Ovary (tissue), 9 donors: ENCODE data around the gene SMAD5. TPM values are rescaled to one million over a fixed set of nuclear protein-coding genes. Genes with fewer than 3 reads are reported as not detected.

Experiments
- DNase-seq, 5 donors: peaks; one replicate each; pipeline ENCODE4 v3.0.0-alpha.2; 2019 to 2020
- H3K27ac ChIP-seq, 2 donors: fragments of 200-600 bp; one replicate each; pipeline versions ENCODE4 v1.5.1 to v1.8.0; 2019 to 2022
- H3K27me3 ChIP-seq: fragments of 200-600 bp; one replicate; pipeline ENCODE4 v1.8.0; 2022
- H3K36me3 ChIP-seq: fragments of 200-600 bp; sonication (generic); one replicate; pipeline ENCODE4 v1.5.1; 2019
- H3K4me1 ChIP-seq: one replicate; pipeline ENCODE4 v1.8.1; 2013; ENCODE audit warnings: mild to moderate bottlenecking, moderate library complexity; ENCODE audit not compliant: insufficient read depth
- H3K4me3 ChIP-seq: fragments of 200-600 bp; sonication (generic); one replicate; pipeline ENCODE4 v1.5.1; 2017
- H3K9me3 ChIP-seq, 2 donors: fragments of 200-600 bp in 1 of 2; sonication (generic) in 1 of 2; one replicate each; pipeline versions ENCODE4 v1.5.1 to v1.8.1; 2013 to 2019; ENCODE audit warnings: mild to moderate bottlenecking in 1 of 2, moderate library complexity in 1 of 2
- EP300 ChIP-seq: sonication (generic); formaldehyde crosslinking; IDR thresholded peaks from one replicate; pipeline ENCODE4 v1.6.1; 2017; ENCODE audit warnings: antibody characterized with exemption
- POLR2A ChIP-seq: fragments of 450-650 bp; IDR thresholded peaks from one replicate; pipeline ENCODE4 v1.6.1; 2017; ENCODE audit warnings: antibody characterized with exemption, mild to moderate bottlenecking, moderate library complexity
- WGBS, 3 donors: extraction: QIAGEN DNeasy Blood & Tissue Kit in 1 of 3; methylation state at CpG; one replicate each; pipeline versions ENCODE4 v1.1.5 to v1.1.7; 2013 to 2017; 5-methylcytosine and 5-hydroxymethylcytosine counted together
- intact Hi-C, 4 donors: fragments of 100-400 bp; cut with DNase I; formaldehyde crosslinking; loops; one replicate each; pipeline versions ENCODE4 v1.11.0 to v1.15.1; 2022 to 2023
- polyA plus RNA-seq, 2 donors: library from polyadenylated mRNA; stranded (reverse); fragments of 200-250 nt in 1 of 2; fragments of 350-450 nt in 1 of 2; fragmentation: Illumina TruSeq in 1 of 2; extraction: RNeasy Lipid Tissue Mini Kit (QIAGEN cat#74804) in 1 of 2; gene quantifications; one replicate each; pipeline ENCODE4 v1.2.3, GENCODE V29; 2013 to 2014
- total RNA-seq, 7 donors: library from RNA; depleted of rRNA in 2 of 7; stranded (reverse); fragments of >200 nt in 2 of 7; fragmentation: NEBNext Ultra II Directional in 3 of 7; extraction: Animal tissue kit (Norgen Biotek cat#: 25700) in 3 of 7; gene quantifications; one replicate each; pipeline versions ENCODE4 v1.1.0 to v1.2.4, GENCODE V29; 2016 to 2023
- TF ChIP-seq, protein P1 (sequence below), 3 donors: fragments of 450-650 bp in 2 of 3; fragments of 200-600 bp in 1 of 3; IDR thresholded peaks; one replicate each; pipeline versions ENCODE4 v1.5.1 to v1.8.0; 2016 to 2022; ENCODE audit warnings: antibody characterized with exemption in 3 of 3, mild to moderate bottlenecking in 1 of 3
- donor health status: DM: no; HTN: no; CAD: no; lungs with moderate emphysema.
- donor health status: DM: no; HTN: no; CAD: no.
- donor health status: Bipolar disorder and iron deficiency.
- donor health status: DM: yes; HTN: yes; CAD: no.
- donor health status: DM: no; HTN: no; CAD: no.
- donor health status: DM: yes; HTN: yes; CAD: no.

The SMAD5 gene
- total and polyA plus RNA-seq, 9 donors, result 20.3 to 130 (median 108) TPM

DNA sequence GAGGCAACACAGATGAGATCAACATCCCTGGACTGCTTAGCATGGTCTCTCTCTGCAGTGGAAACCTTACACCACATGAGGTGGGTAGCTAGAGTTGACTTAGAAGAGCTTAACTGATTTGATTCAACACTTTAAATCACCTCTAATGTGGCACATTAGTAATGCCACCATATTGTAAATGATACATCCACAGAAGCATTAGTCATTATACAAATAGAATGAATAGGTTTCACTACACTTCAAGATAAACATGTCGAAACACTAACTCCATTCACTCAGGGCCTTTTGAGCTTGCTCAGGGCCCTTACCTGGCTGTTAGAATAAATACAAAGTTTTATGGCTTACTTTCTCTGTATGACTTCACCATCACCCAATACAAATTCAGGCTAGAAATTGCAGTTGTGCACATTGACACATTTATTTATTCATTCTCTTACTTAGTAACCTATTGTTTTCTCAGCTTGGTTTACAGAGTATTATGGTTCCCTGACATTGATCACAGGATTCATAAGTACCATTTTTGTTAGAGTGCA, 9.3 kb upstream of the SMAD5 start:
- no peak for DNase-seq
- intact Hi-C loops, result no loop called here
- Histone ChIP-seq H3K27me3 (no peaks in the 10 kb centered on the region), H3K36me3 (no peaks in the 10 kb centered on the region), H3K4me3 (no peak overlapping the region), H3K27ac (no peak overlapping the region), H3K4me1 (no peaks in the 10 kb centered on the region), H3K9me3 (no peaks in the 10 kb centered on the region)
- 82 to 86% (median 85%) methylated on average over 1 of the region's 1 CpG for whole genome bisulfite sequencing, 3 donors
- TF ChIP-seq, protein P1, sequence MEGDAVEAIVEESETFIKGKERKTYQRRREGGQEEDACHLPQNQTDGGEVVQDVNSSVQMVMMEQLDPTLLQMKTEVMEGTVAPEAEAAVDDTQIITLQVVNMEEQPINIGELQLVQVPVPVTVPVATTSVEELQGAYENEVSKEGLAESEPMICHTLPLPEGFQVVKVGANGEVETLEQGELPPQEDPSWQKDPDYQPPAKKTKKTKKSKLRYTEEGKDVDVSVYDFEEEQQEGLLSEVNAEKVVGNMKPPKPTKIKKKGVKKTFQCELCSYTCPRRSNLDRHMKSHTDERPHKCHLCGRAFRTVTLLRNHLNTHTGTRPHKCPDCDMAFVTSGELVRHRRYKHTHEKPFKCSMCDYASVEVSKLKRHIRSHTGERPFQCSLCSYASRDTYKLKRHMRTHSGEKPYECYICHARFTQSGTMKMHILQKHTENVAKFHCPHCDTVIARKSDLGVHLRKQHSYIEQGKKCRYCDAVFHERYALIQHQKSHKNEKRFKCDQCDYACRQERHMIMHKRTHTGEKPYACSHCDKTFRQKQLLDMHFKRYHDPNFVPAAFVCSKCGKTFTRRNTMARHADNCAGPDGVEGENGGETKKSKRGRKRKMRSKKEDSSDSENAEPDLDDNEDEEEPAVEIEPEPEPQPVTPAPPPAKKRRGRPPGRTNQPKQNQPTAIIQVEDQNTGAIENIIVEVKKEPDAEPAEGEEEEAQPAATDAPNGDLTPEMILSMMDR (IDR thresholded peaks at IDR 0.05), result no peak

DNA sequence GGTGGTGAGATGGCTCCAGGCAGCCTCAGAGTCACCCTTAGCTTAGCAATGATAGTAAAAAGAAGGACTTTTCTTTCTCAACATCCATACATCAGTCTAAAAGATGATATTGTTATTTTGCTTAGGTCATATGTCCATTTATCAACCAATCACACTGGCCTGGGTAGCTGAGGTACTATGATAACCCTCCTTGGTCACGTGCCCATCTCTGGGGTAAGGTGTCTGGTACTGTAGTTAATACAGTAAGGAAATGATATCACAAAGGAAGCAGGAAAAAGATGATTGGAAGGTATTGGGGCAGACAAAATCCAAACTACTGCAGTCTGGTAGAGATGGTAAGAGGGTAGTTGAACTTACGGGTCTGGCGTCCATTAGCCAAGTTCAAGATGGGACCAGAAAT, 5.1 kb upstream of the SMAD5 start:
- TF ChIP-seq EP300, result no peak
- no peak for TF ChIP-seq POLR2A
- TF ChIP-seq, protein P1 (IDR thresholded peaks at IDR 0.05), result no peak
- Histone ChIP-seq H3K27ac (no peak overlapping the region), H3K9me3 (no peaks in the 10 kb centered on the region), H3K36me3 (no peaks in the 10 kb centered on the region), H3K27me3 (no peaks in the 10 kb centered on the region), H3K4me1 (no peaks in the 10 kb centered on the region), H3K4me3 (no peak overlapping the region)
- intact Hi-C loops, result no loop called here
- DNase-seq, result no peak
- WGBS, 3 donors, result 91 to 95% (median 92%) methylated on average over 3 of the region's 3 CpGs

DNA sequence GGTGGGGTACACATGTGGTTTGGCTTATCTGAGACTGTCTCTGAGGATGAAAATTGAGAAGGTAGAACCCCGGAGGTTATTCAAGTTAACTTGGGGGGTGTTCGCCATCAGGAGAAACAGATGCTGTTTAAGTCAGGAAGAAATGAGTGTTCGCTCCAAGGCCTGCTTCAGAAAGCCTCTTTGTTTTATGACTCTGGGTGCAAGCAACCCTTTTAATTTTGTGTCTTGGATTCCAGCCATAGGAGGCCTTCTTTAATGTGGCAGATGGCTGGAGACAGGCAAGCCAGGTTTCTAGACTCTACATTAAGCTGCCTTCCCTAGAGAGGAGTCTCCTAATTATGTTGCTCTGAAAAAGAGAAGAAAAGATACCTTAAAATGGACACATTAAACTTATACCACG, 4.2 kb upstream of the SMAD5 start:
- Histone ChIP-seq H3K27me3 (no peaks in the 10 kb centered on the region), H3K36me3 (no peaks in the 10 kb centered on the region), H3K9me3 (no peaks in the 10 kb centered on the region), H3K4me1 (no peaks in the 10 kb centered on the region), H3K27ac (no peak overlapping the region), H3K4me3 (no peak overlapping the region)
- TF ChIP-seq, protein P1 (IDR thresholded peaks at IDR 0.05), result no peak
- TF ChIP-seq POLR2A, result no peak
- TF ChIP-seq EP300, result no peak
- DNase-seq, result no peak
- WGBS, 3 donors, result 52 to 61% (median 60%) methylated on average over 4 of the region's 4 CpGs
- intact Hi-C loops, result no loop called here

DNA sequence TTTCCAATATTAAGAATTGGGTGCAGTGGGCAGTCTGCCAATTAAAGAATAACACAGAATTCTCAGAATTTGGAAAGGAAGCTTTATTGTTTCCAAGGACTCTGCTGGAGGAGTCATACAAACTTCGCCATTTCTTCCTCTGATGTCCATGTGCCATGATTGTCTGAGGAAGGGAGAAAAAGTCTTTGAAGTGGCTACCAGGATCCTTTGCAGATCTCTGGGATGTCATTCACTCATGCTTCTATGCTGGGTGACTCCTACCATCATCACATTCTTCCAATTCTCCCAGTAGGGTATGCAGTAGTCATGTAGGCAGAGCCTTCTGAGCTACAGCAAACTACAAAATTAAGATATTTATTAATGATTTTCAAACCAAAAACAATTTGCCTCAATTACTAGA, 3.2 kb upstream of the SMAD5 start:
- Histone ChIP-seq H3K9me3 (no peaks in the 10 kb centered on the region), H3K27me3 (no peaks in the 10 kb centered on the region), H3K4me3 (no peak overlapping the region), H3K4me1 (no peaks in the 10 kb centered on the region), H3K36me3 (no peaks in the 10 kb centered on the region), H3K27ac (no peak overlapping the region)
- no peak for TF ChIP-seq EP300
- TF ChIP-seq, protein P1 (IDR thresholded peaks at IDR 0.05), result no peak
- no peak for TF ChIP-seq POLR2A
- WGBS, 3 donors, result 67 to 70% (median 68%) methylated on average over 1 of the region's 1 CpG
- no peak for DNase-seq
- intact Hi-C loops, result no loop called here
